Kidney epithelial cell (primary cell): Measurements from ENCODE around the gene YBX2. TPM values are rescaled to one million over a fixed set of nuclear protein-coding genes. Genes with fewer than 3 reads are reported as not detected.

Experiments used
- DNase-seq: peaks from one replicate; pipeline ENCODE4 v3.0.0-alpha.2; 2010; ENCODE audit warnings: low read depth
- H3K27me3 ChIP-seq: 2 replicates; pipeline ENCODE4 v1.6.0; 2011; ENCODE audit warnings: low read length; ENCODE audit not compliant: control insufficient read depth, insufficient read depth
- H3K36me3 ChIP-seq: 2 replicates; pipeline ENCODE4 v1.5.1; 2011; ENCODE audit warnings: low read length; ENCODE audit not compliant: control insufficient read depth, insufficient read depth
- H3K4me3 ChIP-seq: 2 replicates; pipeline ENCODE4 v1.5.1; 2011; ENCODE audit warnings: low read depth, mild to moderate bottlenecking, control low read depth, low read length
- total RNA-seq: library from RNA; depleted of rRNA; stranded (reverse); fragments of >200 nt; gene quantifications from 2 replicates; pipeline ENCODE4 v1.2.3, GENCODE V29; 2015
- TF ChIP-seq, protein P1 (sequence below): IDR thresholded peaks from 2 replicates; pipeline ENCODE4 v1.5.1; 2011; ENCODE audit warnings: mild to moderate bottlenecking, moderate library complexity, low read length, control low read depth, inconsistent platforms; ENCODE audit not compliant: insufficient read depth, poor library complexity, severe bottlenecking

YBX2 gene
- total RNA-seq, 1 donor from 2014 or later: 0.08 TPM

DNA sequence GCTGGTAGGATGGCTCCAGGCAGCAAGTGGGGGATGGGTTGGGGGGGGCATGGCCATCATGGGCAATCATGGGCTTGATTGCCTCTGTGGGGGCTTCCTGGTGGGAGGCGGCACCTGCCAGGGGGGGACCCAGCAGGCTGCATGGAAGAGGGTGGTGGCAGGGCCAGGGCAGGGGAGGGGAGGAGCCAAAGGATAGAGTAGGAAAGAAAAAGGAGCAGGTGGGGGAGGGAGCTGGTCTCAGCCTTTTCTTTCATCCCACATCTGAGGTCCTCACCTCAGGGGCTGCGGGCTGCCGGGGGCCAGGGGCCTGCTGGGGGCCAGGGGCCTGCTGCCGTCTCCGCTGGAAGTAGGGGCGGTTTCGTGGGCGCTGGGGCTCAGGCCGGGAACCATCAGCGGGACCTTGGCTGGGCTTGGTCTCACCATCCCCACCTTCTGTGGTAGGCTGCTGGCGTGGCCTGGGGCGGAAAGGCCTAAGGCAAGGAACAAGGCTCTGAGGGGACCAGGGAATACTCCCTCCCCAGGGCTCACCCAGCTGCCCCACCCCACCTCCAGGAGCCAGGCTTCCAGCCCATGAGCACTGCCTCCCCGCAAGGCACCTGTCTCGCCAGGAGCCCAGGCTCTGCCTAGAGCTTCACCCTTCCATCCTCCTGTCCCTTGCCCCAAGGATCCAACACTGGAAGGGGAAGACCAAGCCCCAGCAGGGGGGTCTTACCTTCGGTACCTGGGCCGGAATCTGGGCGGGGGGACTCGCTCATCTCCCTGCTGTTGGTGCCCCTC lies 5.0 kb downstream of the YBX2 start:
- TF ChIP-seq, protein P1, sequence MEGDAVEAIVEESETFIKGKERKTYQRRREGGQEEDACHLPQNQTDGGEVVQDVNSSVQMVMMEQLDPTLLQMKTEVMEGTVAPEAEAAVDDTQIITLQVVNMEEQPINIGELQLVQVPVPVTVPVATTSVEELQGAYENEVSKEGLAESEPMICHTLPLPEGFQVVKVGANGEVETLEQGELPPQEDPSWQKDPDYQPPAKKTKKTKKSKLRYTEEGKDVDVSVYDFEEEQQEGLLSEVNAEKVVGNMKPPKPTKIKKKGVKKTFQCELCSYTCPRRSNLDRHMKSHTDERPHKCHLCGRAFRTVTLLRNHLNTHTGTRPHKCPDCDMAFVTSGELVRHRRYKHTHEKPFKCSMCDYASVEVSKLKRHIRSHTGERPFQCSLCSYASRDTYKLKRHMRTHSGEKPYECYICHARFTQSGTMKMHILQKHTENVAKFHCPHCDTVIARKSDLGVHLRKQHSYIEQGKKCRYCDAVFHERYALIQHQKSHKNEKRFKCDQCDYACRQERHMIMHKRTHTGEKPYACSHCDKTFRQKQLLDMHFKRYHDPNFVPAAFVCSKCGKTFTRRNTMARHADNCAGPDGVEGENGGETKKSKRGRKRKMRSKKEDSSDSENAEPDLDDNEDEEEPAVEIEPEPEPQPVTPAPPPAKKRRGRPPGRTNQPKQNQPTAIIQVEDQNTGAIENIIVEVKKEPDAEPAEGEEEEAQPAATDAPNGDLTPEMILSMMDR: no peak
- DNase-seq: no peak
- Histone ChIP-seq H3K27me3 (peaks cover 67% of the 10 kb centered on the region), H3K36me3 (no peaks in the 10 kb centered on the region), H3K4me3 (no peak overlapping the region)

DNA sequence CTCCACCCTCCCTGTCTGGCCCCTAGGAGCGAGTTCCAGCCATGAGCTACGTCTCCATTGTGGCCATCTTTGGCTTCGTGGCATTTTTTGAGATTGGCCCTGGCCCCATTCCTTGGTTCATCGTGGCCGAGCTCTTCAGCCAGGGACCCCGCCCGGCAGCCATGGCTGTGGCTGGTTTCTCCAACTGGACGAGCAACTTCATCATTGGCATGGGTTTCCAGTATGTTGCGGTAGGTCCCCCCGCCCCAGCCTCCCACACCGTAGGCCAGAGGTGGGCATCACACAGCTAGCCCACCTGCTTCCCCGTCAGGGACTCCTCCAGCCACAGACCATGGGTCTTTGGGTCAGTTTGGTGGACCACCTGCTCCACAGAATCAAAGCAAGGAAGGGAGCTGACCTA lies 8.8 kb downstream of the YBX2 start:
- no peak for DNase-seq
- TF ChIP-seq, protein P1: no peak
- H3K36me3 ChIP-seq: no peaks in the 10 kb centered on the region
- H3K27me3 ChIP-seq: peaks cover 67% of the 10 kb centered on the region
- H3K4me3 ChIP-seq: no peak overlapping the region

DNA sequence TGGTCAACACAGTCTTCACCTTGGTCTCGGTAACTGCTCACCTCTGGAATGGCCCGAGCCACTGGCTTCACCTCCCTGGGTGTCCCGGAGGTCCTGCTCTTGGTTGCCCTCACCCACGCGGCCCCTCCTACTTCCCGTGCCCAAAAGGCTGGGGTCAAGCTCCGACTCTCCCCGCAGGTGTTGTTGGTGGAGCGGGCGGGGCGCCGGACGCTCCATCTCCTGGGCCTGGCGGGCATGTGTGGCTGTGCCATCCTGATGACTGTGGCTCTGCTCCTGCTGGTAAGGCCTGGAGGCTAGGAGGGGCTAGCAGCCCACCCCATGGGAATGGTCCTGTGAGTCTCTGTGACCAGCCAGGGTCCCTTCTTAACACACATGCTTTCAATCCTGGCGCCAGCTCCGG lies 9.5 kb downstream of the YBX2 start:
- peaks cover 63% of the 10 kb centered on the region for H3K27me3 ChIP-seq
- TF ChIP-seq, protein P1: no peak
- no peak for DNase-seq

DNA sequence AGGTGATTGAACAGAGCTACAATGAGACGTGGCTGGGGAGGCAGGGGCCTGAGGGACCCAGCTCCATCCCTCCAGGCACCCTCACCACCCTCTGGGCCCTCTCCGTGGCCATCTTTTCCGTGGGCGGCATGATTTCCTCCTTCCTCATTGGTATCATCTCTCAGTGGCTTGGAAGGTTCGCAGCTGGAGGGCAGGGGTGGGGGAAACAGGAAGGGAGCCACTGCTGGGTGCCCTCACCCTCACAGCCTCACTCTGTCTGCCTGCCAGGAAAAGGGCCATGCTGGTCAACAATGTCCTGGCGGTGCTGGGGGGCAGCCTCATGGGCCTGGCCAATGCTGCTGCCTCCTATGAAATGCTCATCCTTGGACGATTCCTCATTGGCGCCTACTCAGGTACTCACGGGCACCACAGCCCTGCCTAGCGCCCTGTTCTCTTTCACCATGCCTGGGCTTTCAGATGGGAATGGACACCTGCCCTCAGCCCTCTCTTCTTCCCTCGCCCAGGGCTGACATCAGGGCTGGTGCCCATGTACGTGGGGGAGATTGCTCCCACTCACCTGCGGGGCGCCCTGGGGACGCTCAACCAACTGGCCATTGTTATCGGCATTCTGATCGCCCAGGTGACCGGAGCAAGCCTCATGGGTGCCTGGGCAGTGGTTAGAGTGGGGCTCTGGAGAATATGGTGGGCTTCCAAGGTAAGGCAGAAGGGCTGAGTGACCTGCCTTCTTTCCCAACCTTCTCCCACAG lies 10.8 kb downstream of the YBX2 start:
- H3K27me3 ChIP-seq: peaks cover 56% of the 10 kb centered on the region

More for the DNA sequence above, 9.5 kb downstream of the YBX2 start:
- Histone ChIP-seq H3K4me3 (no peak overlapping the region), H3K36me3 (no peaks in the 10 kb centered on the region)

DNA sequence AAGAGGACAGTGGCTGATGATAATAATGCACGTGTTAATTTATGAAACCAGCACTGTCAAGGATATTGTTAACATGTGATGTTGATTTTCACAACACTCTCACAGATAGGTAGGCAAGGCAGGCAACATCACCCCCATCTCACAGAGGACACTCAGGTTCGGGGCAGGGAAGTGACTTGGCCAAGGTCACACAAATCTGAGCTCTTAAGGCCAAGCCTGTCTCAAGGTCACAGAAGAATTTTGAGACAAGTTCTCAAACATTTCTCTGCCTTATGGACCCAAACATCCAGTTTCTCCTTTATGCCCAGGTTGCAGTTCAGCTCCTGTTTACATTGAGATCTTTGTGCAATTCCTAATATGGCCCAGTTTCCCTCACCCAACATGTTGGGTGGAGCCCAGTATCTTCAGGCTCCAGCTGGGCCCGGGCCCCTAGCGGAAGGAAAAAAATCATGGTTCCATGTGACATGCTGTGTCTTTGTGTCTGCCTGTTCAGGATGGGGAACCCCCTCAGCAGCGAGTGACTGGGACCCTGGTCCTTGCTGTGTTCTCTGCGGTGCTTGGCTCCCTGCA lies 11.6 kb downstream of the YBX2 start:
- no peak for DNase-seq
- TF ChIP-seq, protein P1: no peak
- H3K27me3 ChIP-seq: peaks cover 50% of the 10 kb centered on the region
- no peaks in the 10 kb centered on the region for H3K36me3 ChIP-seq
- no peak overlapping the region for H3K4me3 ChIP-seq

More for the DNA sequence above, 10.8 kb downstream of the YBX2 start:
- TF ChIP-seq, protein P1: no peak
- Histone ChIP-seq H3K36me3 (no peaks in the 10 kb centered on the region), H3K4me3 (no peak overlapping the region)
- DNase-seq: no peak
